K562 (cell line): ENCODE data around the gene PADI4. TPM values are rescaled to one million over a fixed set of nuclear protein-coding genes. Genes with fewer than 3 reads are reported as not detected.

Experiments used
- ATAC-seq: fragments of 200-7000 bp; cut with Tn5 transposase; 3 replicates; pipeline ENCODE4 v1.9.1; 2020; ENCODE audit warnings: moderate library complexity
- BruUV-seq: library from RNA; stranded (reverse); fragments of 400-500 nt; replicated peaks from 2 replicates; lab custom pipeline; 2021; lab: Mats Ljungman, UMichigan
- CTCF ChIA-PET: fragments of 300-600 bp; formaldehyde crosslinking; extraction: SDS; loops from one replicate; lab custom pipeline; 2021; ENCODE audit warnings: low intra/inter-chr PET ratio; lab: Yijun Ruan, JAX
- POLR2A ChIA-PET: fragments of 300-600, 350-650 bp; sonication (Branson Sonifier 250); formaldehyde crosslinking; extraction: SDS; loops from one replicate; lab custom pipeline; 2021; ENCODE audit warnings: antibody characterized with exemption, inconsistent platforms; lab: Yijun Ruan, JAX
- DNase-seq, 4 experiments: peaks; one replicate each; pipeline versions ENCODE4 v3.0.0 to v3.0.0-alpha.2; 2011 to 2018; ENCODE audit warnings: low spot score in 3 of 4, mixed read lengths in 3 of 4; ENCODE audit errors: extremely low read depth in 1 of 4
- FAIRE-seq: peaks from 2 replicates; lab custom pipeline; 2011; peaks lifted over from hg19 to GRCh38; lab: Jason Lieb, UNC
- H2AFZ ChIP-seq: 2 replicates; pipeline ENCODE4 v1.6.0; 2011; ENCODE audit warnings: low read depth, low read length, control low read depth, inconsistent platforms
- H3K27ac ChIP-seq: fragments of 200-600 bp; 3 replicates; pipeline ENCODE4 v1.8.0; 2011; ENCODE audit warnings: low read depth, mild to moderate bottlenecking, control low read depth, inconsistent platforms, low read length, moderate library complexity, mixed read lengths; ENCODE audit errors: extremely low read depth
- H3K27me3 ChIP-seq, 2 experiments: fragments of 300-600 bp in 1 of 2; 2 replicates in 1 of 2; 3 replicates in 1 of 2; pipeline versions ENCODE4 v1.6.0 to v1.8.0; 2011; ENCODE audit warnings: inconsistent platforms in 2 of 2, low read length in 2 of 2, mild to moderate bottlenecking in 1 of 2, mixed read lengths in 1 of 2, moderate library complexity in 1 of 2; ENCODE audit not compliant: control insufficient read depth in 2 of 2, insufficient read depth in 2 of 2
- H3K36me3 ChIP-seq: fragments of 300-600 bp; 3 replicates; pipeline ENCODE4 v1.8.0; 2011; ENCODE audit warnings: mild to moderate bottlenecking, low read length, inconsistent platforms; ENCODE audit not compliant: control insufficient read depth, insufficient read depth
- H3K4me1 ChIP-seq, 2 experiments: fragments of 200-600 bp in 1 of 2; replicated peaks in 1 of 2; 2 replicates in 1 of 2; 3 replicates in 1 of 2; pipeline versions ENCODE4 v1.5.1 to v1.8.0; 2011; ENCODE audit warnings: inconsistent platforms in 2 of 2, low read length in 2 of 2, mild to moderate bottlenecking in 1 of 2, mixed read lengths in 1 of 2, moderate library complexity in 1 of 2; ENCODE audit not compliant: control insufficient read depth in 2 of 2, insufficient read depth in 2 of 2
- H3K4me2 ChIP-seq: 2 replicates; pipeline ENCODE4 v1.6.1; 2011; ENCODE audit warnings: low read length, control low read depth, inconsistent platforms, mixed read lengths; ENCODE audit not compliant: insufficient read depth
- H3K4me3 ChIP-seq: fragments of 200-600 bp; sonication (generic), shearing (Covaris generic); 2 replicates; pipeline ENCODE4 v1.5.1; 2016; ENCODE audit warnings: control low read depth, inconsistent platforms
- H3K79me2 ChIP-seq: fragments of 200-600 bp; 3 replicates; pipeline ENCODE4 v1.8.0; 2011; ENCODE audit warnings: low read length, inconsistent platforms; ENCODE audit not compliant: control insufficient read depth, insufficient read depth
- H3K9ac ChIP-seq, 2 experiments: 2 replicates each; pipeline versions ENCODE4 v1.6.0 to v1.6.1; 2011; ENCODE audit warnings: low read depth in 2 of 2, low read length in 2 of 2, control low read depth in 1 of 2, inconsistent platforms in 1 of 2, mild to moderate bottlenecking in 1 of 2, mixed read lengths in 1 of 2; ENCODE audit not compliant: insufficient read depth in 1 of 2
- H3K9me1 ChIP-seq: one replicate; pipeline ENCODE4 v1.6.0; 2011; ENCODE audit warnings: inconsistent platforms, mild to moderate bottlenecking, low read length, moderate library complexity; ENCODE audit not compliant: control insufficient read depth, insufficient read depth
- H3K9me3 ChIP-seq: replicated peaks from 2 replicates; pipeline ENCODE4 v1.5.1; 2011; ENCODE audit warnings: low read depth, low read length, inconsistent platforms; ENCODE audit not compliant: control insufficient read depth, insufficient read depth
- H4K20me1 ChIP-seq: replicated peaks from 2 replicates; pipeline ENCODE4 v1.6.1; 2011; ENCODE audit warnings: low read length, inconsistent platforms, mixed read lengths; ENCODE audit not compliant: control insufficient read depth, insufficient read depth
- EGR1 ChIP-seq: fragments of 450-650 bp; conservative IDR thresholded peaks from 2 replicates; pipeline ENCODE4 v1.6.1; 2017; ENCODE audit warnings: mild to moderate bottlenecking
- HEY1 ChIP-seq: fragments of 250-450 bp; sonication (Bioruptor Pico); IDR thresholded peaks from 2 replicates; pipeline ENCODE4 v1.5.0; 2020; ENCODE audit warnings: mild to moderate bottlenecking, moderate library complexity, borderline replicate concordance
- HMG20B ChIP-seq: fragments of 250-450 bp; sonication (Bioruptor Pico); IDR thresholded peaks from 2 replicates; pipeline ENCODE4 v1.5.0; 2021; ENCODE audit warnings: mild to moderate bottlenecking
- IRF9 ChIP-seq: fragments of 450-650 bp; IDR thresholded peaks from 2 replicates; pipeline ENCODE4 v1.6.1; 2016; ENCODE audit warnings: missing biosample characterization, missing genetic modification characterization
- SRSF3 ChIP-seq: fragments of 200-400 bp; formaldehyde crosslinking; IDR thresholded peaks from 2 replicates; pipeline ENCODE4 v1.6.1; 2016; ENCODE audit warnings: mild to moderate bottlenecking, low read length, moderate library complexity; ENCODE audit not compliant: insufficient read depth
- TBL1XR1 ChIP-seq, 2 experiments: IDR thresholded peaks; 2 replicates each; pipeline ENCODE4 v1.6.1; 2012; ENCODE audit warnings: improper control_type of control experiment in 2 of 2, low read length in 2 of 2, mild to moderate bottlenecking in 1 of 2
- TEAD4 ChIP-seq, 2 experiments: sonication (generic) in 1 of 2; formaldehyde crosslinking in 1 of 2; IDR thresholded peaks; 2 replicates each; pipeline versions ENCODE4 v1.6.1 to v1.8.0; 2012 to 2022; ENCODE audit warnings: borderline replicate concordance in 1 of 2, inconsistent platforms in 1 of 2, low read length in 1 of 2, mild to moderate bottlenecking in 1 of 2, missing genetic modification reagents in 1 of 2
- TRIM28 ChIP-seq: fragments of 450-650 bp; IDR thresholded peaks from 2 replicates; pipeline ENCODE4 v1.6.1; 2017
- YY1 ChIP-seq, 3 experiments: IDR thresholded peaks; 2 replicates each; pipeline ENCODE4 v1.6.1; 2011; ENCODE audit warnings: low read length in 2 of 3, mild to moderate bottlenecking in 2 of 3, moderate library complexity in 2 of 3, borderline replicate concordance in 1 of 3, control low read depth in 1 of 3, low read depth in 1 of 3; ENCODE audit not compliant: insufficient read depth in 3 of 3, insufficient replicate concordance in 2 of 3, control insufficient read depth in 1 of 3, insufficient read length in 1 of 3; ENCODE audit errors: extremely low read depth in 1 of 3
- ZNF511 ChIP-seq: sonication (generic); formaldehyde crosslinking; IDR thresholded peaks from 2 replicates; pipeline ENCODE4 v1.8.0; 2022; ENCODE audit warnings: mild to moderate bottlenecking, missing genetic modification reagents
- WGBS: fragments of 100-300 bp; shearing (Covaris generic); methylation state at CpG from one replicate; pipeline ENCODE4 v1.1.6; 2016; ENCODE audit warnings: low coverage, mixed read lengths; ENCODE audit not compliant: insufficient coverage; ENCODE audit errors: missing lambda C conversion rate; 5-methylcytosine and 5-hydroxymethylcytosine counted together
- in situ Hi-C: fragments of 300-500 bp; cut with MboI; formaldehyde crosslinking; loops from 4 replicates; pipeline ENCODE4 v1.15.0; 2018; ENCODE audit warnings: inconsistent platforms, mixed read lengths
- intact Hi-C: fragments of 100-400 bp; cut with micrococcal nuclease; formaldehyde crosslinking; loops from 2 replicates; pipeline ENCODE4 v1.14.2; 2022
- polyA plus RNA-seq, 8 experiments: library from polyadenylated mRNA; depleted of rRNA in 4 of 8; stranded (reverse) in 5 of 8; unstranded in 3 of 8; fragments of >200 nt; fragmentation: Nextera tagmentation in 2 of 8; fragmentation: Illumina TruSeq in 1 of 8; extraction: Ambion mirVana in 2 of 8; extraction: Trizol in 1 of 8; gene quantifications; 2 replicates each; pipeline versions ENCODE4 v1.2.1 to v1.2.3, GENCODE V29; 2011 to 2014; ENCODE audit warnings: inconsistent platforms in 1 of 8, missing spikeins in 1 of 8
- total RNA-seq, 7 experiments: library from RNA; depleted of rRNA in 6 of 7; stranded (reverse); fragments of >200 nt in 6 of 7; fragmentation: Illumina TruSeq in 2 of 7; extraction: Trizol in 2 of 7; gene quantifications; 2 replicates each; pipeline versions ENCODE4 v1.2.1 to v1.2.3, GENCODE V29; 2011 to 2021; ENCODE audit warnings: low replicate concordance in 1 of 7

Gene PADI4
- total and polyA plus RNA-seq, 9 of the 15 experiments (the other 6 are each of a cell fraction or from before 2014, with no cell fraction given): 0.22 to 0.33 TPM; not detected in 7

GRCh38 chr1:17330856-17331255 is 22.9 kb downstream of the PADI4 start (continued):
- TF ChIP-seq HMG20B (CRISPR knock-in tag): no peak

GRCh38 chr1:17333081-17333480 is 25.1 kb downstream of the PADI4 start:
- H4K20me1 ChIP-seq: 0 out of 2 replicates have a peak, but pooled peaks cover 3% of the 10 kb centered on the region
- FAIRE-seq (no peak), ATAC-seq (no peak), DNase-seq (peak in 1 of 4 experiments; percentile 3)
- H3K27ac ChIP-seq: no peak overlapping the region
- in situ Hi-C loops: loop anchor here (5.0 kb wide), 1 partner anchor 206 kb away; no protein-coding TSS in a partner anchor
- no peaks in the 10 kb centered on the region for H3K9me1 ChIP-seq
- WGBS: under 1% methylated on average over 8 of the region's 8 CpGs
- no peak overlapping the region for H3K9ac ChIP-seq
- H2AFZ ChIP-seq: no peak overlapping the region
- no peak overlapping the region for H3K4me3 ChIP-seq
- ChIA-PET CTCF (no interaction called here), POLR2A (interaction anchor here (0.7 kb wide), 1 partner anchor 287 kb away, joined by 3 read pairs; no protein-coding TSS in a partner anchor)
- no peaks in the 10 kb centered on the region; a peak in 1 of 5 replicates for H3K4me1 ChIP-seq
- H3K9me3 ChIP-seq: no peaks in the 10 kb centered on the region; the same call in 1 of the 2 replicates
- no peak overlapping the region for H3K4me2 ChIP-seq
- no TSS peak for BruUV-seq
- peaks cover 16 to 39% of the 10 kb centered on the region in 2 experiments for H3K27me3 ChIP-seq
- no peaks in the 10 kb centered on the region for H3K79me2 ChIP-seq
- intact Hi-C loops: loop anchor here (10.0 kb wide), 2 partner anchors 152 to 278 kb away; partner anchors contain the start of gene SDHB
- no peaks in the 10 kb centered on the region for H3K36me3 ChIP-seq
- TF ChIP-seq EGR1 (peak; percentile 46), SRSF3 (no peak), IRF9 (tag) (no peak), YY1 (IDR thresholded peaks at IDR 0.05; ENCODE audit: borderline replicate concordance in 1 of 3, control insufficient read depth in 1 of 3, extremely low read depth in 1 of 3, insufficient read depth in 3 of 3, insufficient read length in 1 of 3, insufficient replicate concordance in 2 of 3, low read depth in 1 of 3, low read length in 2 of 3) (peak in 1 of 3 experiments; percentile 42), TRIM28 (no peak), ZNF511 (CRISPR knock-in tag) (no peak), TEAD4 (IDR thresholded peaks at IDR 0.05; ENCODE audit: low read length) (no peak), TEAD4 (CRISPR knock-in tag; IDR thresholded peaks at IDR 0.05; ENCODE audit: borderline replicate concordance) (no peak), TBL1XR1 (IDR thresholded peaks at IDR 0.05; ENCODE audit: low read length in 2 of 2) (no peak), HEY1 (CRISPR knock-in tag) (no peak)
